Heart right ventricle (tissue), 16 donors: ENCODE results near the gene GRAMD2B. TPM values are rescaled to one million over a fixed set of nuclear protein-coding genes. Genes with fewer than 3 reads are reported as not detected.
A peak's percentile ranks its signal among the peaks of the same experiment; 100 is the strongest.

ENCODE experiments used
- ATAC-seq, 8 donors: fragments of 200-7000 bp; cut with Tn5 transposase; one replicate each; pipeline ENCODE4 v1.9.1; 2020; ENCODE audit warnings: mild to moderate bottlenecking in 8 of 8, moderate library complexity in 8 of 8, moderate number of reproducible peaks in 1 of 8
- DNase-seq, 2 donors: peaks; one replicate each; pipeline ENCODE4 v3.0.0-alpha.2; 2020
- H3K27ac ChIP-seq, 10 donors: fragments of 200-600 bp; sonication (generic) in 2 of 10; one replicate each; pipeline versions ENCODE4 v1.5.0 to v1.8.0; 2020 to 2022; ENCODE audit warnings: mild to moderate bottlenecking in 3 of 10
- H3K27me3 ChIP-seq, 7 donors: fragments of 200-600 bp; one replicate each; pipeline ENCODE4 v1.8.0; 2021 to 2022; ENCODE audit warnings: mild to moderate bottlenecking in 2 of 7
- H3K36me3 ChIP-seq, 9 donors: fragments of 200-600 bp; sonication (generic) in 1 of 9; one replicate each; pipeline versions ENCODE4 v1.5.0 to v1.8.0; 2020 to 2022; ENCODE audit warnings: mild to moderate bottlenecking in 2 of 9
- H3K4me1 ChIP-seq, 9 donors: fragments of 200-600 bp; sonication (generic) in 1 of 9; one replicate each; pipeline versions ENCODE4 v1.5.0 to v1.8.0; 2020 to 2022; ENCODE audit warnings: mild to moderate bottlenecking in 4 of 9
- H3K4me3 ChIP-seq, 10 donors: fragments of 200-600 bp; sonication (generic) in 2 of 10; one replicate each; pipeline versions ENCODE4 v1.5.0 to v1.8.0; 2020 to 2022; ENCODE audit warnings: mild to moderate bottlenecking in 7 of 10, moderate library complexity in 2 of 10
- H3K9me3 ChIP-seq, 11 donors: fragments of 200-600 bp in 10 of 11; sonication (generic) in 2 of 11; one replicate each; pipeline versions ENCODE4 v1.5.0 to v1.8.0; 2013 to 2022; ENCODE audit warnings: mild to moderate bottlenecking in 2 of 11, control low read depth in 1 of 11, moderate library complexity in 1 of 11
- CTCF ChIP-seq, 9 donors: fragments of 200-600 bp; sonication (generic) in 2 of 9; IDR thresholded peaks; one replicate each; pipeline versions ENCODE4 v1.5.0 to v1.8.0; 2021 to 2022; ENCODE audit warnings: antibody characterized with exemption in 9 of 9, mild to moderate bottlenecking in 5 of 9, moderate library complexity in 1 of 9
- WGBS, 2 donors: extraction: QIAGEN DNeasy Blood & Tissue Kit; methylation state at CpG; one replicate each; pipeline ENCODE4 v1.1.7; 2013; ENCODE audit warnings: inconsistent platforms in 1 of 2; 5-methylcytosine and 5-hydroxymethylcytosine counted together
- intact Hi-C, 10 donors: fragments of 100-400 bp; cut with DNase I; formaldehyde crosslinking; loops; one replicate each; pipeline versions ENCODE4 v1.11.1 to v1.14.2; 2022
- polyA plus RNA-seq, 2 donors: library from polyadenylated mRNA; stranded (reverse); fragments of 200-250 nt; gene quantifications; one replicate each; pipeline ENCODE4 v1.2.3, GENCODE V29; 2013
- total RNA-seq, 10 donors: library from RNA; stranded (reverse); fragmentation: NEBNext Ultra II Directional in 3 of 10; extraction: Animal tissue kit (Norgen Biotek cat#: 25700) in 3 of 10; gene quantifications; one replicate each; pipeline versions ENCODE4 v1.2.1 to v1.2.4, GENCODE V29; 2021 to 2023
- donor health status: Arrhythmogenic right ventricular cardiomyopathy.
- donor health status: ischemic (EF 13 %, LVEDD 7.1; RV severe dilation, severe dysfunction).
- donor health status: healthy with polysubstance abuse.
- donor health status: DM: no; HTN: yes; CAD: no.
- donor health status: DM: no; HTN: no; CAD: no.
- donor health status: ischemic (EF 25% LVEDD 6.9; RV normal size, moderate dysfunction).
- donor health status: ischemic (EF 25% LVEDD 5.7; RV mildly dilated, moderate dysfunction).
- donor health status: healthy.
- donor health status: DM: yes; HTN: yes; CAD: no.
- donor health status: Ischemic cardiomyopathy.
- donor health status: ischemic (EF 35%, LVEDD 5.7; RV mildly dilated, moderate dysfunction).
- donor health status: nonischemic (EF 11% LVEDD 7.7; RV severe dilation, severe dysfunction).
- donor health status: DM: yes; HTN: yes; CAD: no.
- donor health status: PGD.
- donor health status: ischemic (EF 29% LVEDD 5.4; RV normal size, mild dysfunction).
- donor health status: nonischemic (EF 23%, LVEDD 6.1; RV moderate dilation, normal function).

Gene GRAMD2B
- total and polyA plus RNA-seq, 12 donors: 10.7 to 47.3 (median 33.7) TPM

- Histone ChIP-seq H3K4me1 (peaks cover 0 to 36% (median 26%) of the 10 kb centered on the region in 9 donors), H3K4me3 (peak overlapping the region in 1 of 10 donors; percentile 24), H3K27ac (peak overlapping the region in 6 of 10 donors; percentile 10 to 77 (median 64)), H3K27me3 (no peaks in the 10 kb centered on the region), H3K9me3 (no peaks in the 10 kb centered on the region), H3K36me3 (peaks cover 0 to 15% (median 0%) of the 10 kb centered on the region in 9 donors)
- DNase-seq (no peak), ATAC-seq (peak in 3 of 8 donors; percentile 23 to 65 (median 30))
- TF ChIP-seq CTCF (IDR thresholded peaks at IDR 0.05): no peak
- 60 to 65% methylated on average over 5 of the region's 5 CpGs for WGBS, 2 donors
- intact Hi-C loops: no loop called here
Observed at GRCh38 chr5:126450346-126450745, 27.1 kb downstream of the GRAMD2B start.

- Histone ChIP-seq H3K36me3 (peaks cover 0 to 12% (median 0%) of the 10 kb centered on the region in 9 donors), H3K27me3 (no peaks in the 10 kb centered on the region), H3K4me1 (peaks cover 0 to 41% (median 32%) of the 10 kb centered on the region in 9 donors), H3K9me3 (no peaks in the 10 kb centered on the region), H3K4me3 (no peak overlapping the region), H3K27ac (no peak overlapping the region)
- ATAC-seq (peak in 2 of 8 donors; percentile 14 to 38), DNase-seq (no peak)
- intact Hi-C loops: no loop called here
- TF ChIP-seq CTCF (IDR thresholded peaks at IDR 0.05): no peak
- 78% methylated on average over 5 of the region's 5 CpGs for WGBS, 2 donors
Observed at GRCh38 chr5:126450907-126451306, 27.7 kb downstream of the GRAMD2B start.

- Histone ChIP-seq H3K4me3 (no peak overlapping the region), H3K27ac (no peak overlapping the region), H3K36me3 (peaks cover 0 to 11% (median 0%) of the 10 kb centered on the region in 9 donors), H3K4me1 (peaks cover 0 to 48% (median 32%) of the 10 kb centered on the region in 9 donors), H3K27me3 (no peaks in the 10 kb centered on the region), H3K9me3 (no peaks in the 10 kb centered on the region)
- intact Hi-C loops: no loop called here
- no peak for ATAC-seq
- TF ChIP-seq CTCF (IDR thresholded peaks at IDR 0.05): no peak
- DNase-seq: no peak
- 94 to 97% methylated on average over 1 of the region's 1 CpG for WGBS, 2 donors
Observed at GRCh38 chr5:126452477-126452876, 29.3 kb downstream of the GRAMD2B start.

GRCh38 chr5:126454081-126454480 lies 30.9 kb downstream of the GRAMD2B start:
- Histone ChIP-seq H3K4me3 (no peak overlapping the region), H3K27me3 (no peaks in the 10 kb centered on the region), H3K27ac (no peak overlapping the region), H3K36me3 (peaks cover 0 to 14% (median 0%) of the 10 kb centered on the region in 9 donors), H3K9me3 (no peaks in the 10 kb centered on the region), H3K4me1 (peaks cover 0 to 48% (median 32%) of the 10 kb centered on the region in 9 donors)
- TF ChIP-seq CTCF (IDR thresholded peaks at IDR 0.05): no peak
- DNase-seq (peak; percentile 26 to 39), ATAC-seq (peak in 4 of 8 donors; percentile 16 to 63 (median 36))
- intact Hi-C loops: no loop called here
- 51 to 69% methylated on average over 7 of the region's 7 CpGs for WGBS, 2 donors
